ENCODE results near the gene ALG9.

The ALG9 gene

GRCh38 chr11:111833524-111833923 lies 37.9 kb downstream of the ALG9 start:
- DNase-seq: no peak

GRCh38 chr11:111829185-111829968 lies 42.0 kb downstream of the ALG9 start:
- DNase-seq: no peak

- DNase-seq: no peak
Measured at GRCh38 chr11:111826322-111826950, 44.9 kb downstream of the ALG9 start.

- DNase-seq: no peak
Measured at GRCh38 chr11:111823629-111824028, 47.8 kb downstream of the ALG9 start.

- no peak for DNase-seq
Measured at GRCh38 chr11:111823131-111823530, 48.2 kb downstream of the ALG9 start.

GRCh38 chr11:111819829-111820237 lies 51.5 kb downstream of the ALG9 start:
- no peak for DNase-seq

- DNase-seq: no peak
Measured at GRCh38 chr11:111819161-111819828, 52.1 kb downstream of the ALG9 start.

GRCh38 chr11:111815489-111815888 lies 55.9 kb downstream of the ALG9 start:
- no peak for DNase-seq

- DNase-seq: no peak
Measured at GRCh38 chr11:111814557-111815320, 56.6 kb downstream of the ALG9 start.

GRCh38 chr11:111814106-111814505 lies 57.3 kb downstream of the ALG9 start:
- DNase-seq: no peak

- DNase-seq: no peak
Measured at GRCh38 chr11:111812211-111812610, 59.2 kb downstream of the ALG9 start.

GRCh38 chr11:111811445-111811844 lies 59.9 kb downstream of the ALG9 start:
- no peak for DNase-seq

GRCh38 chr11:111808834-111809233 lies 62.5 kb downstream of the ALG9 start:
- no peak for DNase-seq

GRCh38 chr11:111808063-111808588 lies 63.3 kb downstream of the ALG9 start:
- no peak for DNase-seq

GRCh38 chr11:111807076-111807475 lies 64.3 kb downstream of the ALG9 start:
- no peak for DNase-seq

- no peak for DNase-seq
Measured at GRCh38 chr11:111801135-111801534, 70.2 kb downstream of the ALG9 start.

- no peak for DNase-seq
Measured at GRCh38 chr11:111798279-111798678, 73.1 kb downstream of the ALG9 start.

- DNase-seq: no peak
Measured at GRCh38 chr11:111797145-111797581, 74.2 kb downstream of the ALG9 start.

- no peak for DNase-seq
Measured at GRCh38 chr11:111796696-111797095, 74.7 kb downstream of the ALG9 start.

GRCh38 chr11:111795334-111795985 lies 75.9 kb downstream of the ALG9 start:
- no peak for DNase-seq

GRCh38 chr11:111793863-111794262 lies 77.5 kb downstream of the ALG9 start:
- DNase-seq: no peak

- no peak for DNase-seq
Measured at GRCh38 chr11:111792955-111793500, 78.4 kb downstream of the ALG9 start.

Measured in activated CD4-positive, CD25-positive, alpha-beta regulatory T cell treated with anti-CD3 and anti-CD28 coated beads, Interleukin-2, amount 50 U/mL, for 72 hours (primary cell).